Mesenchymal stem cell (in vitro differentiated cells and primary cell): ENCODE data around the gene ASAP2.

Experiments
- DNase-seq: peaks from one replicate; pipeline ENCODE4 v3.0.0-alpha.2; 2013
- H2AFZ ChIP-seq: one replicate; pipeline ENCODE4 v1.6.1; 2013; ENCODE audit warnings: low read depth, mild to moderate bottlenecking, control low read depth, inconsistent platforms, low read length, moderate library complexity
- H2AK5ac ChIP-seq: 2 replicates; pipeline ENCODE4 v1.6.1; 2013; ENCODE audit warnings: low read length, moderate library complexity, mild to moderate bottlenecking, inconsistent platforms; ENCODE audit not compliant: severe bottlenecking
- H2BK120ac ChIP-seq: one replicate; pipeline ENCODE4 v1.6.1; 2013; ENCODE audit warnings: low read depth, mild to moderate bottlenecking, inconsistent platforms, low read length, moderate library complexity
- H2BK12ac ChIP-seq, 2 experiments: one replicate each; pipeline ENCODE4 v1.6.1; 2013; ENCODE audit warnings: inconsistent platforms in 2 of 2, low read length in 2 of 2, mild to moderate bottlenecking in 2 of 2, moderate library complexity in 2 of 2, control low read depth in 1 of 2
- H2BK15ac ChIP-seq: one replicate; pipeline ENCODE4 v1.6.1; 2013; ENCODE audit warnings: mild to moderate bottlenecking, low read depth, inconsistent platforms; ENCODE audit not compliant: poor library complexity, severe bottlenecking
- H2BK5ac ChIP-seq: 2 replicates; pipeline ENCODE4 v1.6.1; 2013; ENCODE audit warnings: low read depth, mild to moderate bottlenecking, low read length, control low read depth, inconsistent platforms; ENCODE audit not compliant: poor library complexity, severe bottlenecking
- H3K14ac ChIP-seq, 2 experiments: one replicate each; pipeline ENCODE4 v1.6.1; 2013; ENCODE audit warnings: inconsistent platforms in 2 of 2, low read length in 2 of 2, control low read depth in 1 of 2, mild to moderate bottlenecking in 1 of 2, moderate library complexity in 1 of 2
- H3K18ac ChIP-seq, 2 experiments: one replicate each; pipeline ENCODE4 v1.6.1; 2013; ENCODE audit warnings: inconsistent platforms in 2 of 2, low read length in 2 of 2, control low read depth in 1 of 2, low read depth in 1 of 2, mild to moderate bottlenecking in 1 of 2
- H3K23ac ChIP-seq, 2 experiments: one replicate each; pipeline ENCODE4 v1.6.1; 2013; ENCODE audit warnings: inconsistent platforms in 2 of 2, low read length in 2 of 2, mild to moderate bottlenecking in 2 of 2, moderate library complexity in 2 of 2, control low read depth in 1 of 2
- H3K27ac ChIP-seq: 2 replicates; pipeline ENCODE4 v1.5.1; 2013; ENCODE audit warnings: mild to moderate bottlenecking, moderate library complexity, low read length, control low read depth, inconsistent platforms; ENCODE audit not compliant: poor library complexity, severe bottlenecking
- H3K27me3 ChIP-seq, 2 experiments: 2 replicates each; pipeline versions ENCODE4 v1.6.1 to v1.7.0; 2013; ENCODE audit warnings: low read length in 2 of 2, mild to moderate bottlenecking in 2 of 2, moderate library complexity in 2 of 2, control low read depth in 1 of 2, inconsistent platforms in 1 of 2; ENCODE audit not compliant: control insufficient read depth in 1 of 2, insufficient read depth in 1 of 2
- H3K36me3 ChIP-seq, 2 experiments: 2 replicates each; pipeline versions ENCODE4 v1.6.1 to v1.7.0; 2013; ENCODE audit warnings: low read length in 2 of 2, control low read depth in 1 of 2, inconsistent platforms in 1 of 2, low read depth in 1 of 2, mild to moderate bottlenecking in 1 of 2; ENCODE audit not compliant: insufficient read depth in 2 of 2, control insufficient read depth in 1 of 2
- H3K4ac ChIP-seq, 2 experiments: one replicate each; pipeline ENCODE4 v1.6.1; 2013; ENCODE audit warnings: inconsistent platforms in 2 of 2, low read length in 2 of 2, mild to moderate bottlenecking in 2 of 2, moderate library complexity in 2 of 2, control low read depth in 1 of 2, low read depth in 1 of 2
- H3K4me1 ChIP-seq: 2 replicates; pipeline ENCODE4 v1.6.1; 2013; ENCODE audit warnings: low read depth, low read length, control low read depth; ENCODE audit not compliant: control insufficient read depth, insufficient read depth
- H3K4me2 ChIP-seq: 2 replicates; pipeline ENCODE4 v1.6.1; 2013; ENCODE audit warnings: low read length, mild to moderate bottlenecking, inconsistent platforms; ENCODE audit not compliant: poor library complexity, severe bottlenecking
- H3K4me3 ChIP-seq, 2 experiments: 2 replicates each; pipeline versions ENCODE4 v1.5.1 to v1.7.0; 2013; ENCODE audit warnings: low read length in 2 of 2, mild to moderate bottlenecking in 2 of 2, control low read depth in 1 of 2, low read depth in 1 of 2; ENCODE audit not compliant: insufficient read depth in 1 of 2
- H3K79me1 ChIP-seq: replicated peaks from 2 replicates; pipeline ENCODE4 v1.6.1; 2013; ENCODE audit warnings: mild to moderate bottlenecking, control low read depth, low read length, inconsistent platforms; ENCODE audit not compliant: poor library complexity, severe bottlenecking
- H3K9ac ChIP-seq: 2 replicates; pipeline ENCODE4 v1.7.0; 2013; ENCODE audit warnings: mild to moderate bottlenecking, low read length, moderate library complexity
- H3K9me3 ChIP-seq: 2 replicates; pipeline ENCODE4 v1.7.0; 2013; ENCODE audit warnings: mild to moderate bottlenecking, low read length; ENCODE audit not compliant: control insufficient read depth
- H4K8ac ChIP-seq: one replicate; pipeline ENCODE4 v1.6.1; 2013; ENCODE audit warnings: inconsistent platforms, mild to moderate bottlenecking, low read length, moderate library complexity
- H4K91ac ChIP-seq: one replicate; pipeline ENCODE4 v1.6.1; 2013; ENCODE audit warnings: mild to moderate bottlenecking, low read length, inconsistent platforms
- WGBS: methylation state at CpG from one replicate; pipeline ENCODE4 v1.1.7; 2013; ENCODE audit warnings: mixed read lengths; 5-methylcytosine and 5-hydroxymethylcytosine counted together

Gene ASAP2

DNA sequence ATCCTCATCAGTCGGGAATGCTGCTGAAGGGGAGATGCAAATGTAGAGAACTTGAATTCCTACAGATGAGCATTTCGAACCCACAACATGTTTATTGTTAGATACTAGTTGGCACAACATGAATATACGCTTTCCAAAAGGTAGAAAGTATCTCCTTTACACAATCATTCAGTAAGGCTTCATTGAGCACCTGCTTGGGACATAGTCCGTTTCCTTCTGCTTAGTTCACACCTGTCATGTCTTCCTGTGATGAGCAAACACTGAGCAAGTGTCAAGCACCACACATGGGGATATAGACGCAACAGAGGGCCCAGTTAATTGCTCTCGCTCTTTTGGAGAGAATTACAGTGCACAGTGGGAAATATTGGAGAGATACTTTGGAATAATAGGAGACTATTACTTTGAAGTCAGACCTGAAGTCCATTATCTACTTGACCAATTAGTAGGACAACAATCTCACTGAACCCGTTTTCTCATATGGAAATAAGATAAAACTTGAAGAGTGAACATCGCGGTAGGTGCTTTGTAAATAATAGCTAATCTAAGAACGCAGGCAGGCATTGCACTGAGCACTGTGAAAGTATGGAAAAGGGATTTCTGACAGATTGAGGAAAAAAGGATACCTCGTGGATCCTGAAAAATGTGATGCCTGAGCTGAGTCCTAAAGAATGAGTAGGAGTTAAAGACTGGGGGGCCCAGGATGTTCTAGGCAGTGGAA, 218.0 kb downstream of the ASAP2 start:
- WGBS = 80% methylated on average over 11 of the region's 11 CpGs
- Histone ChIP-seq H2AK5ac (no peak overlapping the region), H3K27ac (no peak overlapping the region)

DNA sequence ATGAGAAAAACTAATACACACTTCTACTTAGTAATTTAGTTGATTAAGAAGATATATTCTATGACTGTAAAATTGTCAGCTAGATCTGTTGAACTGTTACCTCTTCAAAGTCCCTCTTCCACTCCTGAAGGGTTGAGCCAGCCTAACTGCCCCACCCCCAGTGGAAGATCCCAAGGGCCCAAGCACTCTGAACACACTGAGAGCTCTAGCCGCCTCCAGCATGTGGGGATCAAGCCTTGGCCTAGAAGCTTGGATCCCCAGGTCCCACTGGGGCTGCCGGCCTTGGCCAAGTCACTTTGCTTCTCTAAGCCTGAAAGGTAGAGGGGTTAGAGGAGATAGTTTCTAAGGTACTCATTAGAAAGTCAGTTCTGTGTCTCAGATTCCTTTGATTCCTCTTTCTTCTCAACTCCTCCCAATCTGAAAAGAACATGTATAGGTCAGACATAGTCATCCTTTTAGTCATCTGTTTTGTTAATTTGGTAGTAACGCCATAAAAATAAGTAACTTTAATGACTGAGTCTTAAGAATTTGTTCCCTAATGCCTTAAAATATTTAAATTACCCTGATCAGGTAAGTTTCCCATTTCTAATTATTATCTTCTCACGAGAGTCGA, 222.5 kb downstream of the ASAP2 start:
- H3K4ac ChIP-seq = no peak overlapping the region
- peaks cover 20% of the 10 kb centered on the region for H3K79me1 ChIP-seq
- no peak overlapping the region for H4K8ac ChIP-seq
- no peaks in the 10 kb centered on the region for H3K9me3 ChIP-seq
- H2AFZ ChIP-seq = no peak overlapping the region
- no peak overlapping the region for H2BK120ac ChIP-seq
- H2BK15ac ChIP-seq = no peak overlapping the region
- no peak overlapping the region for H4K91ac ChIP-seq
- H3K4me3 ChIP-seq = no peak overlapping the region
- peak overlapping the region; percentile 50 for H3K9ac ChIP-seq
- H3K4me1 ChIP-seq = peaks cover 4% of the 10 kb centered on the region
- H3K18ac ChIP-seq = no peak overlapping the region
- no peak overlapping the region for H2BK12ac ChIP-seq
- H3K36me3 ChIP-seq = peaks cover 17 to 52% of the 10 kb centered on the region in 2 experiments
- H3K27me3 ChIP-seq = no peaks in the 10 kb centered on the region
- no peak overlapping the region for H2AK5ac ChIP-seq
- no peak overlapping the region for H3K4me2 ChIP-seq
- peak overlapping the region; percentile 11 for H3K27ac ChIP-seq
- H3K14ac ChIP-seq = no peak overlapping the region
- no peak for DNase-seq
- 83% methylated on average over 2 of the region's 5 CpGs for WGBS
- H2BK5ac ChIP-seq = no peak overlapping the region
- no peak overlapping the region for H3K23ac ChIP-seq

More for the DNA sequence above, 218.0 kb downstream of the ASAP2 start:
- peak overlapping the region; percentile 76 for H3K4me2 ChIP-seq
- H2BK120ac ChIP-seq = no peak overlapping the region
- no peak overlapping the region for H3K23ac ChIP-seq
- H3K9ac ChIP-seq = peak overlapping the region; percentile 96
- no peaks in the 10 kb centered on the region for H3K9me3 ChIP-seq
- no peak overlapping the region for H2BK15ac ChIP-seq
- H2BK5ac ChIP-seq = no peak overlapping the region
- H3K4me1 ChIP-seq = peaks cover 10% of the 10 kb centered on the region
- DNase-seq = no peak
- H3K14ac ChIP-seq = no peak overlapping the region
- H4K91ac ChIP-seq = no peak overlapping the region
- peaks cover 3 to 12% of the 10 kb centered on the region in 2 experiments for H3K36me3 ChIP-seq
- H3K79me1 ChIP-seq = peaks cover 22% of the 10 kb centered on the region
- no peak overlapping the region for H3K18ac ChIP-seq
- H3K4me3 ChIP-seq = peak overlapping the region; percentile 87 to 91
- no peak overlapping the region for H4K8ac ChIP-seq
- H2BK12ac ChIP-seq = no peak overlapping the region
- no peaks in the 10 kb centered on the region for H3K27me3 ChIP-seq
- H2AFZ ChIP-seq = no peak overlapping the region
- H3K4ac ChIP-seq = no peak overlapping the region

DNA sequence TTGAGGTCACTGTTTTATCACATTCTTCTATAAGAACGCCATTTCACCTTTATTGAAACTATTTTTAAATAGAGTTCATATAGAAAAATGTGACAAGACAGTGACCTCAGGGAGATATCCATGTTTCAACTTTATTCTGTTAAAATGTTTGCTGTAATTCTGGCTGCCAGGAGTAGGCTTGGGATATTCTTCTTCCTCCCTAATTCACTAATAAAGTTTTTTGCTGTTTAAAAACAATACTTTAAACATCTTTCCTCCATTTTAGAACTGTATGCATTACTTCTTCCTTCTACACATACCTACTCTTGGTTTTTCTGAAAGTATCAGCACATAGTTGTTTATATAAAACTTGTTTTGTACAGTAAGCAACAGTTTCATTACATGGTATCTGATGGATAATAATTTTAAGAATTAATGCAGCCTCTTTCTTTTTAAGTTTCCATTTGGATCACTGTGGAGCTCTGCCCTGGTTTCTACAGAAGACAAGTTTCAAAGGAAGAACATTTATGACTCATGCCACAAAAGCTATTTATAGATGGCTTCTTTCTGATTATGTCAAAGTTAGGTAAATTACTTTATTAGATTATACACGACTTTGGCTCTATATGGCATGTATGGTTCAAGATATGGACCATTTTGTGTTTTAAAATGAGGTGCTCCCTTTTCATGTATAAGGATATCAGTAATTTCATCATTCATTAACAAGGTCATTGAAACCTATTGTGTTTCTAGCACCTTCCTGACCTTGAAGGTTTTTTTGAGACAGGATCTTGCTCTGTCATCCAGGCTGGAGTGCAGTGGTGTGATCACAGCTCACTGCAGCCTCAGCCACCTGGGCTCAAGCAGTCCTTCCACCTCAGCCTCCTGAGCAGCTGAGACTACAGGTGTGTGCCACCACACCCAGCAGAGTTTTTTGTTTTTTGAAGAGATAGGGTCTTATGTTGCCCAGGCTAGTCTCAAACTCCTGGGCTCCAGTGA, 224.0 kb downstream of the ASAP2 start:
- WGBS = no CpG with 5 or more reads among the region's 2 CpGs

More for the DNA sequence above, 224.0 kb downstream of the ASAP2 start:
- H3K27ac ChIP-seq = no peak overlapping the region
- H3K79me1 ChIP-seq = peaks cover 17% of the 10 kb centered on the region
- peak overlapping the region; percentile 45 for H3K9ac ChIP-seq
- H2BK15ac ChIP-seq = no peak overlapping the region
- no peak overlapping the region for H2BK12ac ChIP-seq
- H3K18ac ChIP-seq = no peak overlapping the region
- H2AK5ac ChIP-seq = no peak overlapping the region
- H3K4ac ChIP-seq = no peak overlapping the region
- H2BK120ac ChIP-seq = no peak overlapping the region
- peak; percentile 62 for DNase-seq
- H3K27me3 ChIP-seq = no peaks in the 10 kb centered on the region
- no peak overlapping the region for H3K14ac ChIP-seq
- H3K36me3 ChIP-seq = peaks cover 27 to 64% of the 10 kb centered on the region in 2 experiments
- no peaks in the 10 kb centered on the region for H3K9me3 ChIP-seq
- H2BK5ac ChIP-seq = no peak overlapping the region
- peaks cover 2% of the 10 kb centered on the region for H3K4me1 ChIP-seq
- H4K8ac ChIP-seq = no peak overlapping the region
- no peak overlapping the region for H3K4me2 ChIP-seq
- no peak overlapping the region for H2AFZ ChIP-seq
- H3K23ac ChIP-seq = no peak overlapping the region
- H4K91ac ChIP-seq = no peak overlapping the region
- H3K4me3 ChIP-seq = no peak overlapping the region
